Osteoblast (primary cell): Measurements from ENCODE around the gene CRB2. TPM values are rescaled to one million over a fixed set of nuclear protein-coding genes. Genes with fewer than 3 reads are reported as not detected.

Experiments
- DNase-seq: peaks from one replicate; pipeline ENCODE4 v3.0.0; 2011; ENCODE audit warnings: low spot score, mixed read lengths; ENCODE audit not compliant: insufficient read length; ENCODE audit errors: missing footprints
- H2AFZ ChIP-seq: 2 replicates; pipeline ENCODE4 v1.6.0; 2011; ENCODE audit warnings: mild to moderate bottlenecking, low read length
- H3K27ac ChIP-seq: 2 replicates; pipeline ENCODE4 v1.5.1; 2011; ENCODE audit warnings: mild to moderate bottlenecking, low read depth, low read length, moderate library complexity
- H3K27me3 ChIP-seq: 2 replicates; pipeline ENCODE4 v1.6.0; 2012; ENCODE audit warnings: mild to moderate bottlenecking, control low read depth, inconsistent platforms, low read length, moderate library complexity; ENCODE audit not compliant: insufficient read depth
- H3K36me3 ChIP-seq: 2 replicates; pipeline ENCODE4 v1.5.1; 2011; ENCODE audit warnings: mild to moderate bottlenecking, low read length, control low read depth, moderate library complexity; ENCODE audit not compliant: insufficient read depth
- H3K4me1 ChIP-seq: 2 replicates; pipeline ENCODE4 v1.5.1; 2011; ENCODE audit warnings: mild to moderate bottlenecking, low read length, control low read depth, moderate library complexity; ENCODE audit not compliant: insufficient read depth
- H3K4me2 ChIP-seq: 2 replicates; pipeline ENCODE4 v1.6.0; 2011; ENCODE audit warnings: mild to moderate bottlenecking, low read length; ENCODE audit not compliant: insufficient read depth
- H3K4me3 ChIP-seq: fragments of 200-600 bp; sonication (generic); 3 replicates; pipeline ENCODE4 v1.5.1; 2012; ENCODE audit warnings: mild to moderate bottlenecking, low read length, inconsistent platforms; ENCODE audit not compliant: insufficient read depth
- H3K79me2 ChIP-seq: 2 replicates; pipeline ENCODE4 v1.6.0; 2012; ENCODE audit warnings: mild to moderate bottlenecking, low read length, control low read depth, inconsistent platforms; ENCODE audit not compliant: insufficient read depth
- H3K9me3 ChIP-seq: 2 replicates; pipeline ENCODE4 v1.5.1; 2011; ENCODE audit warnings: low read depth, low read length, control low read depth
- H4K20me1 ChIP-seq: 2 replicates; pipeline ENCODE4 v1.6.0; 2012; ENCODE audit warnings: mild to moderate bottlenecking, low read length, control low read depth; ENCODE audit not compliant: insufficient read depth
- CTCF ChIP-seq: IDR thresholded peaks from 2 replicates; pipeline ENCODE4 v1.5.1; 2011; ENCODE audit warnings: mild to moderate bottlenecking, low read depth, low read length, moderate library complexity; ENCODE audit errors: extremely low read depth
- total RNA-seq: library from RNA; depleted of rRNA; stranded (reverse); fragments of >200 nt; gene quantifications from 2 replicates; pipeline ENCODE4 v1.2.3, GENCODE V29; 2012

CRB2 gene
- total RNA-seq, 1 donor, result not detected

- Histone ChIP-seq H3K4me3 (no peak overlapping the region), H3K9me3 (no peaks in the 10 kb centered on the region), H3K79me2 (no peaks in the 10 kb centered on the region), H3K4me1 (no peaks in the 10 kb centered on the region), H3K4me2 (no peak overlapping the region), H2AFZ (no peak overlapping the region), H3K27me3 (peaks cover 17% of the 10 kb centered on the region), H3K27ac (no peak overlapping the region), H4K20me1 (no peaks in the 10 kb centered on the region), H3K36me3 (no peaks in the 10 kb centered on the region)
- peak; percentile 27 for DNase-seq
- no peak for TF ChIP-seq CTCF
Observed at GRCh38 chr9:123324767-123325183, 31.2 kb upstream of the CRB2 start.

GRCh38 chr9:123326187-123326586 is 29.8 kb upstream of the CRB2 start:
- Histone ChIP-seq H3K79me2 (no peaks in the 10 kb centered on the region), H3K27ac (no peak overlapping the region), H3K4me2 (no peak overlapping the region), H3K4me3 (no peak overlapping the region), H2AFZ (no peak overlapping the region), H3K4me1 (no peaks in the 10 kb centered on the region), H3K9me3 (no peaks in the 10 kb centered on the region), H3K36me3 (no peaks in the 10 kb centered on the region), H4K20me1 (no peaks in the 10 kb centered on the region), H3K27me3 (peaks cover 19% of the 10 kb centered on the region)
- no peak for TF ChIP-seq CTCF
- DNase-seq, result no peak

GRCh38 chr9:123326662-123327093 is 29.3 kb upstream of the CRB2 start:
- DNase-seq, result peak; percentile 70
- no peak overlapping the region for H3K4me3 ChIP-seq
- H2AFZ ChIP-seq, result no peak overlapping the region

GRCh38 chr9:123327697-123328100 is 28.3 kb upstream of the CRB2 start:
- H3K4me3 ChIP-seq, result no peak overlapping the region
- H3K9me3 ChIP-seq, result no peaks in the 10 kb centered on the region
- peaks cover 19% of the 10 kb centered on the region for H3K27me3 ChIP-seq
- H3K79me2 ChIP-seq, result no peaks in the 10 kb centered on the region
- H3K4me2 ChIP-seq, result no peak overlapping the region
- H3K36me3 ChIP-seq, result no peaks in the 10 kb centered on the region
- no peak overlapping the region for H3K27ac ChIP-seq
- peak; percentile 67 for DNase-seq
- H2AFZ ChIP-seq, result no peak overlapping the region
- no peaks in the 10 kb centered on the region for H4K20me1 ChIP-seq
- no peak for TF ChIP-seq CTCF
- no peaks in the 10 kb centered on the region for H3K4me1 ChIP-seq

More at GRCh38 chr9:123326662-123327093, 29.3 kb upstream of the CRB2 start:
- Histone ChIP-seq H3K4me1 (no peaks in the 10 kb centered on the region), H3K79me2 (no peaks in the 10 kb centered on the region), H3K27ac (no peak overlapping the region), H3K4me2 (no peak overlapping the region), H3K36me3 (no peaks in the 10 kb centered on the region), H4K20me1 (no peaks in the 10 kb centered on the region), H3K27me3 (peaks cover 19% of the 10 kb centered on the region), H3K9me3 (no peaks in the 10 kb centered on the region)
- no peak for TF ChIP-seq CTCF
